Breast epithelium (tissue), 3 donors: ENCODE data around the gene ARF6.

Experiments
- POLR2A ChIP-seq: fragments of 450-650 bp; IDR thresholded peaks from one replicate; pipeline ENCODE4 v1.6.1; 2016; ENCODE audit warnings: antibody characterized with exemption, mild to moderate bottlenecking, moderate library complexity
- TF ChIP-seq, protein P1 (sequence below), 3 donors: fragments of 450-650 bp; IDR thresholded peaks; one replicate each; pipeline ENCODE4 v1.5.1; 2016 to 2017; ENCODE audit warnings: antibody characterized with exemption in 3 of 3, mild to moderate bottlenecking in 3 of 3, moderate library complexity in 3 of 3

DNA sequence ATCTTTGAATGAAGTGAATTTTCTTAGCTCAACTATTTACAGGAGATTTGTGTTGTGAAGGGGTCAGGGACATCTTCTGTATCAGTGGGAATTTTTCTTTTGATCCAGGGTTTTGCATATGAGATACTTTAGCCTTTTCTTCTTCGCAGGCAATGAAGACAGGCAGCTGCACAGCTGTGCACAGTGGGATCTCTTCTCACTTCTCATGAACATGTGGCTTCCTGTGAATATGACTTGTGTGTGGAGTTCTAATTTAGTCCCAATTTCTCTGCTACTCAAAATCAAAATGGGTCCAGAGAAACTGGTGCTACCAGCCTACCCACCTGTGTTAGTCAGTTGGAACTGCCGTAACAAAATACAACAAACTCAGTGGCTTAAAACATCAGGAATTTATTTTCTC lies 37.8 kb downstream of the ARF6 start:
- TF ChIP-seq POLR2A, result no peak
- TF ChIP-seq, protein P1, sequence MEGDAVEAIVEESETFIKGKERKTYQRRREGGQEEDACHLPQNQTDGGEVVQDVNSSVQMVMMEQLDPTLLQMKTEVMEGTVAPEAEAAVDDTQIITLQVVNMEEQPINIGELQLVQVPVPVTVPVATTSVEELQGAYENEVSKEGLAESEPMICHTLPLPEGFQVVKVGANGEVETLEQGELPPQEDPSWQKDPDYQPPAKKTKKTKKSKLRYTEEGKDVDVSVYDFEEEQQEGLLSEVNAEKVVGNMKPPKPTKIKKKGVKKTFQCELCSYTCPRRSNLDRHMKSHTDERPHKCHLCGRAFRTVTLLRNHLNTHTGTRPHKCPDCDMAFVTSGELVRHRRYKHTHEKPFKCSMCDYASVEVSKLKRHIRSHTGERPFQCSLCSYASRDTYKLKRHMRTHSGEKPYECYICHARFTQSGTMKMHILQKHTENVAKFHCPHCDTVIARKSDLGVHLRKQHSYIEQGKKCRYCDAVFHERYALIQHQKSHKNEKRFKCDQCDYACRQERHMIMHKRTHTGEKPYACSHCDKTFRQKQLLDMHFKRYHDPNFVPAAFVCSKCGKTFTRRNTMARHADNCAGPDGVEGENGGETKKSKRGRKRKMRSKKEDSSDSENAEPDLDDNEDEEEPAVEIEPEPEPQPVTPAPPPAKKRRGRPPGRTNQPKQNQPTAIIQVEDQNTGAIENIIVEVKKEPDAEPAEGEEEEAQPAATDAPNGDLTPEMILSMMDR (IDR thresholded peaks at IDR 0.05), result no peak
